NT2/D1 (cell line): ENCODE data around the gene PELI1.

Source experiments
- YY1 ChIP-seq: IDR thresholded peaks from 2 replicates; pipeline ENCODE4 v1.6.1; 2011; ENCODE audit not compliant: insufficient read length, insufficient read depth
- ZNF274 ChIP-seq: IDR thresholded peaks from 2 replicates; pipeline ENCODE4 v1.6.1; 2011; ENCODE audit warnings: mild to moderate bottlenecking, low read depth, low read length

DNA sequence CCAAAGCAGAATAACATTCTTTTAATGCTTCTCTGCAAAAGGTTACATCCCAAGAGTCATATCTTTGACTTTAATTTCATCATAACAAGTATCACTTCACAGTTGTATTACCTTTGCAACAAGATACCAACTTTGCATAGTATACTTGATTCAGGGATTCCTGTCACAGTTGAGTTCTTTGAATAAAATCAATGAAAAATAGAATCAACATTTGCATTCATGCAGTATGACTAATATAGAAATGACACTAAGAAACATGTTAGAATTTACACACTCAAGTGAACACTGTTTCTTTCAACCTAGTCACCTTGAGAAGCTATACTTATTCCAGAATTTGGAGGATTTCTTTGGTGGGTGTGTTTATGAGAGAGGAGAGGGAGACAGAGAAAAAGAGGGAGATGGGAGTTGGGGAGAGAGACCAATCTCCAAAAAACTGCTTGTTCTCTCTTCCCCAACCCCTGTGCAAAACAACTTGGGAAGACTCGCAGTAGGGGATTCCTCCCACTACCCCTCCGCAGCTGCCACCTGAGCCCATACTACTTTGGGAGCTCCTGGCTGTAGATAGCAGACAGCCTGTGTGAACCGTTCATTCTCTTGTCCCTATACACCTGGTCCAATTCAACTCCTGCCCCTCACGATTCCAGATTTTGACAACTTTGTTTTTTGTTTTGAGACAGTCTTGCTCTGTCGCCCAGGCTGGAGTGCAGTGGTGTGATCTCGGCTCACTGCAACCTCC, 57.7 kb downstream of the PELI1 start:
- TF ChIP-seq ZNF274 (no peak), YY1 (no peak)
